ENCODE measurements around the gene CDHR2. TPM values are rescaled to one million over a fixed set of nuclear protein-coding genes. Genes with fewer than 3 reads are reported as not detected.

CDHR2 gene
- total RNA-seq, 3 donors from 2014 or later (not counting 1 experiment from before 2014, with no cell fraction given): 0.75 to 2.2 (median 1.8) TPM

DNA sequence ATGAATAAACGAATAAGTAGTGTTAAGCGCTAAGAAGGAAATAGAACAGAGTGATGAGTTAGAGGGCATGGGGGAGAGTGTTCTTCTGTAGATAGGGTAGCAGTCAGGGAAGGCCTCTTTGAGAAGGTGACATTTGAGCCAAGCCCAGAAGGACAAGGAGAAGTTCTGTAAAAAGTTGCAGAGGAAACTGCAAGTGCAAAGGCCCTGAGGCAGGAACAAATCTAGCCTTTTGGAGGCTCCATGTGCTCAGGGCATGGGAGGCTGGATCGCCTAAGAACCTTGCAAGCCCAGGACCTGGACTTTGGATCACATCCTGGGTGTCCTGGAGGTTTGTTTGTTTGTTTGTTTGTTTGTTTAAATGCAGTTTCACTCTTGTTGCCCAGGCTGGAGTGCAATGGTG lies 89.3 kb downstream of the CDHR2 start:
- Histone ChIP-seq H3K4me3 (ENCODE audit: low read length) (no peak overlapping the region), H3K4me1 (ENCODE audit: control insufficient read depth, insufficient read depth, low read length) (peaks cover 4% of the 10 kb centered on the region), H3K36me3 (ENCODE audit: control insufficient read depth, insufficient read depth, low read length) (no peaks in the 10 kb centered on the region), H3K27me3 (ENCODE audit: control insufficient read depth, insufficient read depth, low read length) (peaks cover 8% of the 10 kb centered on the region), H3K27ac (ENCODE audit: low read length) (no peak overlapping the region), H3K9me3 (ENCODE audit: control insufficient read depth, insufficient read depth, low read length) (no peaks in the 10 kb centered on the region)
- ATAC-seq (no peak), DNase-seq (no peak)
- H3K4me1 Mint-ChIP-seq: peaks cover 0 to 7% of the 10 kb centered on the region in 2 donors
- H3K9me3 Mint-ChIP-seq: no peaks in the 10 kb centered on the region
- H3K27me3 Mint-ChIP-seq (ENCODE audit: low read depth in 2 of 2): peaks cover 24 to 32% of the 10 kb centered on the region in 2 donors
- no peak overlapping the region for H3K4me3 Mint-ChIP-seq
- no peak overlapping the region for H3K27ac Mint-ChIP-seq
- no peaks in the 10 kb centered on the region for H3K36me3 Mint-ChIP-seq
- WGBS (ENCODE audit: insufficient coverage): 85% methylated on average over 3 of the region's 3 CpGs
- TF ChIP-seq CTCF (IDR thresholded peaks at IDR 0.05): no peak
- intact Hi-C loops (cut with micrococcal nuclease): no loop called here

- no peaks in the 10 kb centered on the region for H3K9me3 ChIP-seq (ENCODE audit: control insufficient read depth, insufficient read depth, low read length)
- no peak for ATAC-seq
- no peak for TF ChIP-seq CTCF (IDR thresholded peaks at IDR 0.05)
- H3K27me3 Mint-ChIP-seq (ENCODE audit: low read depth in 2 of 2): peaks cover 17 to 25% of the 10 kb centered on the region in 2 donors
- H3K4me3 ChIP-seq (ENCODE audit: low read length): no peak overlapping the region
- H3K36me3 Mint-ChIP-seq: no peaks in the 10 kb centered on the region
- H3K36me3 ChIP-seq (ENCODE audit: control insufficient read depth, insufficient read depth, low read length): no peaks in the 10 kb centered on the region
- no peaks in the 10 kb centered on the region for H3K4me1 ChIP-seq (ENCODE audit: control insufficient read depth, insufficient read depth, low read length)
- no peaks in the 10 kb centered on the region for H3K4me1 Mint-ChIP-seq
- DNase-seq: no peak
- no peak overlapping the region for H3K27ac Mint-ChIP-seq
- intact Hi-C loops (cut with micrococcal nuclease): no loop called here
- H3K27ac ChIP-seq (ENCODE audit: low read length): no peak overlapping the region
- no peak overlapping the region for H3K4me3 Mint-ChIP-seq
- no peaks in the 10 kb centered on the region for H3K9me3 Mint-ChIP-seq
- 63% methylated on average over 3 of the region's 4 CpGs for WGBS (ENCODE audit: insufficient coverage)
- H3K27me3 ChIP-seq (ENCODE audit: control insufficient read depth, insufficient read depth, low read length): peaks cover 6% of the 10 kb centered on the region
These were observed 90.1 kb downstream of the CDHR2 start for GRCh38 chr5:176639208-176639607.

DNA sequence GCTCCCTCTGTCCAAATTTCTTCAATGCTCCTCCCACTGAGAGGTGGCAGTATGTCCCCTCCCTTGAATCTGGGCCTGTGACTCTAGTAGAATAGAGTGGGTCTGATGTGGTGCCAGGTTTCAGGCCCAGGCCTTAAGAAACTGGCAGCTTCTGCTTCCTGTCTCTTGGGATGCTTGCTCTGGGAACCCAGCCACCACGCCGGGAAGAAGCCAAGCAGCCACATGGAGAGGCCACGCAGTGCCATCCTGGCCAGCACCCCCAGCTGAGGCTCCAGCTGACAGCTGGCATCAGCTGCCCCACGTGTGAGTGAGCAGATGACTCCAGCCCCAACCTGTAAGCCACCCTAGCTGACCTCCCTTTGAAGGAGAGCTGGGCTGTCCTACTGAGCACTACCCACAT lies 90.8 kb downstream of the CDHR2 start:
- H3K36me3 ChIP-seq (ENCODE audit: control insufficient read depth, insufficient read depth, low read length): no peaks in the 10 kb centered on the region
- DNase-seq (no peak), ATAC-seq (no peak)
- no peaks in the 10 kb centered on the region for H3K4me1 ChIP-seq (ENCODE audit: control insufficient read depth, insufficient read depth, low read length)
- peaks cover 6% of the 10 kb centered on the region for H3K27me3 ChIP-seq (ENCODE audit: control insufficient read depth, insufficient read depth, low read length)
- H3K9me3 Mint-ChIP-seq: no peaks in the 10 kb centered on the region
- no peak overlapping the region for H3K27ac Mint-ChIP-seq
- H3K36me3 Mint-ChIP-seq: no peaks in the 10 kb centered on the region
- no peak overlapping the region for H3K4me3 Mint-ChIP-seq
- no peak overlapping the region for H3K27ac ChIP-seq (ENCODE audit: low read length)
- H3K27me3 Mint-ChIP-seq (ENCODE audit: low read depth in 2 of 2): peaks cover 13 to 19% of the 10 kb centered on the region in 2 donors
- WGBS (ENCODE audit: insufficient coverage): 80% methylated on average over 4 of the region's 4 CpGs
- no peak for TF ChIP-seq CTCF (IDR thresholded peaks at IDR 0.05)
- no peaks in the 10 kb centered on the region for H3K4me1 Mint-ChIP-seq
- no peak overlapping the region for H3K4me3 ChIP-seq (ENCODE audit: low read length)
- intact Hi-C loops (cut with micrococcal nuclease): no loop called here
- H3K9me3 ChIP-seq (ENCODE audit: control insufficient read depth, insufficient read depth, low read length): no peaks in the 10 kb centered on the region

- Mint-ChIP-seq H3K4me3 (no peak overlapping the region), H3K27me3 (ENCODE audit: low read depth in 2 of 2) (peaks cover 9 to 15% of the 10 kb centered on the region in 2 donors), H3K27ac (no peak overlapping the region), H3K36me3 (no peaks in the 10 kb centered on the region), H3K9me3 (no peaks in the 10 kb centered on the region), H3K4me1 (no peaks in the 10 kb centered on the region)
- no peak overlapping the region for H3K4me3 ChIP-seq (ENCODE audit: low read length)
- DNase-seq (no peak), ATAC-seq (no peak)
- H3K27ac ChIP-seq (ENCODE audit: low read length): no peak overlapping the region
- 85% methylated on average over 4 of the region's 4 CpGs for WGBS (ENCODE audit: insufficient coverage)
- intact Hi-C loops (cut with micrococcal nuclease): no loop called here
- TF ChIP-seq CTCF (IDR thresholded peaks at IDR 0.05): no peak
- H3K4me1 ChIP-seq (ENCODE audit: control insufficient read depth, insufficient read depth, low read length): no peaks in the 10 kb centered on the region
- no peaks in the 10 kb centered on the region for H3K9me3 ChIP-seq (ENCODE audit: control insufficient read depth, insufficient read depth, low read length)
- H3K27me3 ChIP-seq (ENCODE audit: control insufficient read depth, insufficient read depth, low read length): no peaks in the 10 kb centered on the region
- H3K36me3 ChIP-seq (ENCODE audit: control insufficient read depth, insufficient read depth, low read length): no peaks in the 10 kb centered on the region
These were observed 91.5 kb downstream of the CDHR2 start for GRCh38 chr5:176640616-176641015.
